K562 (cell line): ENCODE data around the gene RAD51AP1. TPM values are rescaled to one million over a fixed set of nuclear protein-coding genes. Genes with fewer than 3 reads are reported as not detected.

Experiments used
- ATAC-seq: fragments of 200-7000 bp; cut with Tn5 transposase; 3 replicates; pipeline ENCODE4 v1.9.1; 2020; ENCODE audit warnings: moderate library complexity
- BruUV-seq: library from RNA; stranded (reverse); fragments of 400-500 nt; replicated peaks from 2 replicates; lab custom pipeline; 2021; lab: Mats Ljungman, UMichigan
- CTCF ChIA-PET: fragments of 300-600 bp; formaldehyde crosslinking; extraction: SDS; loops from one replicate; lab custom pipeline; 2021; ENCODE audit warnings: low intra/inter-chr PET ratio; lab: Yijun Ruan, JAX
- POLR2A ChIA-PET: fragments of 300-600, 350-650 bp; sonication (Branson Sonifier 250); formaldehyde crosslinking; extraction: SDS; loops from one replicate; lab custom pipeline; 2021; ENCODE audit warnings: antibody characterized with exemption, inconsistent platforms; lab: Yijun Ruan, JAX
- DNase-seq, 4 experiments: peaks; one replicate each; pipeline versions ENCODE4 v3.0.0 to v3.0.0-alpha.2; 2011 to 2018; ENCODE audit warnings: low spot score in 3 of 4, mixed read lengths in 3 of 4; ENCODE audit errors: extremely low read depth in 1 of 4
- FAIRE-seq: peaks from 2 replicates; lab custom pipeline; 2011; peaks lifted over from hg19 to GRCh38; lab: Jason Lieb, UNC
- H2AFZ ChIP-seq: 2 replicates; pipeline ENCODE4 v1.6.0; 2011; ENCODE audit warnings: low read depth, low read length, control low read depth, inconsistent platforms
- H3K27ac ChIP-seq: fragments of 200-600 bp; 3 replicates; pipeline ENCODE4 v1.8.0; 2011; ENCODE audit warnings: low read depth, mild to moderate bottlenecking, control low read depth, inconsistent platforms, low read length, moderate library complexity, mixed read lengths; ENCODE audit errors: extremely low read depth
- H3K27me3 ChIP-seq, 2 experiments: fragments of 300-600 bp in 1 of 2; 2 replicates in 1 of 2; 3 replicates in 1 of 2; pipeline versions ENCODE4 v1.6.0 to v1.8.0; 2011; ENCODE audit warnings: inconsistent platforms in 2 of 2, low read length in 2 of 2, mild to moderate bottlenecking in 1 of 2, mixed read lengths in 1 of 2, moderate library complexity in 1 of 2; ENCODE audit not compliant: control insufficient read depth in 2 of 2, insufficient read depth in 2 of 2
- H3K36me3 ChIP-seq: fragments of 300-600 bp; 3 replicates; pipeline ENCODE4 v1.8.0; 2011; ENCODE audit warnings: mild to moderate bottlenecking, low read length, inconsistent platforms; ENCODE audit not compliant: control insufficient read depth, insufficient read depth
- H3K4me1 ChIP-seq, 2 experiments: fragments of 200-600 bp in 1 of 2; replicated peaks in 1 of 2; 2 replicates in 1 of 2; 3 replicates in 1 of 2; pipeline versions ENCODE4 v1.5.1 to v1.8.0; 2011; ENCODE audit warnings: inconsistent platforms in 2 of 2, low read length in 2 of 2, mild to moderate bottlenecking in 1 of 2, mixed read lengths in 1 of 2, moderate library complexity in 1 of 2; ENCODE audit not compliant: control insufficient read depth in 2 of 2, insufficient read depth in 2 of 2
- H3K4me2 ChIP-seq: 2 replicates; pipeline ENCODE4 v1.6.1; 2011; ENCODE audit warnings: low read length, control low read depth, inconsistent platforms, mixed read lengths; ENCODE audit not compliant: insufficient read depth
- H3K4me3 ChIP-seq: fragments of 200-600 bp; sonication (generic), shearing (Covaris generic); 2 replicates; pipeline ENCODE4 v1.5.1; 2016; ENCODE audit warnings: control low read depth, inconsistent platforms
- H3K79me2 ChIP-seq: fragments of 200-600 bp; 3 replicates; pipeline ENCODE4 v1.8.0; 2011; ENCODE audit warnings: low read length, inconsistent platforms; ENCODE audit not compliant: control insufficient read depth, insufficient read depth
- H3K9ac ChIP-seq, 2 experiments: 2 replicates each; pipeline versions ENCODE4 v1.6.0 to v1.6.1; 2011; ENCODE audit warnings: low read depth in 2 of 2, low read length in 2 of 2, control low read depth in 1 of 2, inconsistent platforms in 1 of 2, mild to moderate bottlenecking in 1 of 2, mixed read lengths in 1 of 2; ENCODE audit not compliant: insufficient read depth in 1 of 2
- H3K9me1 ChIP-seq: one replicate; pipeline ENCODE4 v1.6.0; 2011; ENCODE audit warnings: inconsistent platforms, mild to moderate bottlenecking, low read length, moderate library complexity; ENCODE audit not compliant: control insufficient read depth, insufficient read depth
- H3K9me3 ChIP-seq: replicated peaks from 2 replicates; pipeline ENCODE4 v1.5.1; 2011; ENCODE audit warnings: low read depth, low read length, inconsistent platforms; ENCODE audit not compliant: control insufficient read depth, insufficient read depth
- H4K20me1 ChIP-seq: replicated peaks from 2 replicates; pipeline ENCODE4 v1.6.1; 2011; ENCODE audit warnings: low read length, inconsistent platforms, mixed read lengths; ENCODE audit not compliant: control insufficient read depth, insufficient read depth
- CHD1 ChIP-seq: fragments of 200-600 bp; sonication (generic); IDR thresholded peaks from one replicate; pipeline ENCODE4 v1.6.1; 2012; ENCODE audit warnings: mild to moderate bottlenecking, moderate library complexity, low read length, inconsistent platforms
- CLOCK ChIP-seq: fragments of 250-450 bp; sonication (Bioruptor Pico); IDR thresholded peaks from 2 replicates; pipeline ENCODE4 v1.4.0; 2020; ENCODE audit warnings: mild to moderate bottlenecking, moderate library complexity, borderline replicate concordance
- ETV1 ChIP-seq: fragments of 450-650 bp; conservative IDR thresholded peaks from 2 replicates; pipeline ENCODE4 v1.6.1; 2016; ENCODE audit warnings: missing genetic modification characterization, control low read depth, low read depth, missing compliant biosample characterization
- HMGN3 ChIP-seq: IDR thresholded peaks from 2 replicates; pipeline ENCODE4 v1.6.1; 2011; ENCODE audit warnings: borderline replicate concordance, low read depth, mild to moderate bottlenecking, mixed read lengths, low read length; ENCODE audit not compliant: insufficient read length; ENCODE audit errors: extremely low read depth
- HNRNPH1 ChIP-seq: fragments of 200-400 bp; formaldehyde crosslinking; optimal IDR thresholded peaks from 2 replicates; pipeline ENCODE3; 2017; ENCODE audit warnings: low read depth, mild to moderate bottlenecking, low read length, moderate library complexity
- MEF2D ChIP-seq: conservative IDR thresholded peaks from 2 replicates; pipeline ENCODE4 v1.6.1; 2016; ENCODE audit warnings: low read depth, missing genetic modification characterization, missing compliant biosample characterization
- NEUROD1 ChIP-seq: fragments of 150-350 bp; IDR thresholded peaks from 2 replicates; pipeline ENCODE4 v1.6.1; 2014; ENCODE audit warnings: borderline replicate concordance, low read length, low read depth; ENCODE audit not compliant: partially characterized antibody
- PHF8 ChIP-seq: fragments of 200-600 bp; sonication (generic); IDR thresholded peaks from 2 replicates; pipeline ENCODE4 v1.6.1; 2012; ENCODE audit warnings: mixed run types, mild to moderate bottlenecking, inconsistent platforms, low read length, moderate library complexity, borderline replicate concordance
- POLR2AphosphoS5 ChIP-seq: IDR thresholded peaks from 2 replicates; pipeline ENCODE4 v1.6.1; 2011; ENCODE audit warnings: mild to moderate bottlenecking, low read depth, low read length, moderate library complexity; ENCODE audit not compliant: control insufficient read depth, insufficient read depth
- RBFOX2 ChIP-seq: fragments of 200-400 bp; formaldehyde crosslinking; IDR thresholded peaks from 2 replicates; pipeline ENCODE4 v1.6.1; 2017; ENCODE audit warnings: low read depth, mild to moderate bottlenecking, low read length, moderate library complexity
- SMAD1 ChIP-seq: fragments of 150-350 bp; IDR thresholded peaks from 2 replicates; pipeline ENCODE4 v1.6.1; 2014; ENCODE audit warnings: low read length, low read depth; ENCODE audit not compliant: partially characterized antibody
- TEAD1 ChIP-seq, 2 experiments: fragments of 450-650 bp in 1 of 2; sonication (generic) in 1 of 2; formaldehyde crosslinking; IDR thresholded peaks; 2 replicates each; pipeline versions ENCODE4 v1.4.0 to v1.8.0; 2020 to 2022; ENCODE audit warnings: mild to moderate bottlenecking in 2 of 2, missing genetic modification reagents in 1 of 2
- THAP7 ChIP-seq: fragments of 250-450 bp; sonication (Bioruptor Pico); IDR thresholded peaks from 2 replicates; pipeline ENCODE4 v1.5.0; 2021
- THRA ChIP-seq: fragments of 450-650 bp; IDR thresholded peaks from 2 replicates; pipeline ENCODE4 v1.6.1; 2017; ENCODE audit warnings: mild to moderate bottlenecking, moderate library complexity
- TOE1 ChIP-seq, 2 experiments: fragments of 450-650 bp in 1 of 2; sonication (generic) in 1 of 2; formaldehyde crosslinking in 1 of 2; IDR thresholded peaks; 2 replicates each; pipeline versions ENCODE4 v1.7.1 to v1.8.0; 2016 to 2022; ENCODE audit warnings: borderline replicate concordance in 2 of 2, mild to moderate bottlenecking in 2 of 2, antibody characterized with exemption in 1 of 2, inconsistent platforms in 1 of 2, low read depth in 1 of 2, missing genetic modification reagents in 1 of 2, moderate library complexity in 1 of 2
- ZNF780A ChIP-seq: fragments of 250-450 bp; sonication (Bioruptor Pico); IDR thresholded peaks from 2 replicates; pipeline ENCODE4 v1.5.0; 2021; ENCODE audit warnings: mild to moderate bottlenecking
- WGBS: fragments of 100-300 bp; shearing (Covaris generic); methylation state at CpG from one replicate; pipeline ENCODE4 v1.1.6; 2016; ENCODE audit warnings: low coverage, mixed read lengths; ENCODE audit not compliant: insufficient coverage; ENCODE audit errors: missing lambda C conversion rate; 5-methylcytosine and 5-hydroxymethylcytosine counted together
- in situ Hi-C: fragments of 300-500 bp; cut with MboI; formaldehyde crosslinking; loops from 4 replicates; pipeline ENCODE4 v1.15.0; 2018; ENCODE audit warnings: inconsistent platforms, mixed read lengths
- intact Hi-C: fragments of 100-400 bp; cut with micrococcal nuclease; formaldehyde crosslinking; loops from 2 replicates; pipeline ENCODE4 v1.14.2; 2022
- polyA plus RNA-seq, 8 experiments: library from polyadenylated mRNA; depleted of rRNA in 4 of 8; stranded (reverse) in 5 of 8; unstranded in 3 of 8; fragments of >200 nt; fragmentation: Nextera tagmentation in 2 of 8; fragmentation: Illumina TruSeq in 1 of 8; extraction: Ambion mirVana in 2 of 8; extraction: Trizol in 1 of 8; gene quantifications; 2 replicates each; pipeline versions ENCODE4 v1.2.1 to v1.2.3, GENCODE V29; 2011 to 2014; ENCODE audit warnings: inconsistent platforms in 1 of 8, missing spikeins in 1 of 8
- total RNA-seq, 7 experiments: library from RNA; depleted of rRNA in 6 of 7; stranded (reverse); fragments of >200 nt in 6 of 7; fragmentation: Illumina TruSeq in 2 of 7; extraction: Trizol in 2 of 7; gene quantifications; 2 replicates each; pipeline versions ENCODE4 v1.2.1 to v1.2.3, GENCODE V29; 2011 to 2021; ENCODE audit warnings: low replicate concordance in 1 of 7

Gene RAD51AP1
- total and polyA plus RNA-seq, 9 of the 15 experiments (the other 6 are each of a cell fraction or from before 2014, with no cell fraction given), result 43.8 to 111 (median 89.1) TPM

- Histone ChIP-seq H3K4me1 (peaks cover 7 to 13% of the 10 kb centered on the region in 2 experiments; a peak in 4 of 5 replicates), H4K20me1 (no peaks in the 10 kb centered on the region), H3K27ac (peak within 1 kb of the TSS; percentile 31; the same call in 2 of the 3 replicates), H3K4me2 (peak within 1 kb of the TSS; percentile 64), H3K27me3 (no peaks in the 10 kb centered on the region), H3K9me1 (no peaks in the 10 kb centered on the region), H3K36me3 (peaks cover 22% of the 10 kb centered on the region), H3K9ac (peak within 1 kb of the TSS; percentile 40 to 87; a peak in 3 of 4 replicates), H2AFZ (peak within 1 kb of the TSS; percentile 86), H3K4me3 (no peak within 1 kb of the TSS), H3K79me2 (no peaks in the 10 kb centered on the region), H3K9me3 (no peaks in the 10 kb centered on the region)
- no TSS peak for BruUV-seq
- FAIRE-seq (peak; percentile 89), ATAC-seq (peak; percentile 99), DNase-seq (peak; percentile 77 to 90 (median 82))
- intact Hi-C loops (no loop called here), in situ Hi-C loops (no loop called here)
- CTCF ChIA-PET, result no interaction called here
- POLR2A ChIA-PET, result interaction anchor here (0.6 to 1.5 kb wide), 4 partner anchors 9 to 287 kb away, joined by 3 to 4 read pairs (median 3); no protein-coding TSS in a partner anchor
- 15% methylated on average over 38 of the region's 44 CpGs for WGBS
- TF ChIP-seq HNRNPH1 (no peak), CLOCK (CRISPR knock-in tag) (no peak), SMAD1 (no peak), MEF2D (tag) (no peak), THRA (no peak), TOE1 (IDR thresholded peaks at IDR 0.05; ENCODE audit: borderline replicate concordance) (no peak), TOE1 (CRISPR knock-in tag; IDR thresholded peaks at IDR 0.05; ENCODE audit: borderline replicate concordance, low read depth) (no peak), THAP7 (CRISPR knock-in tag) (no peak), TEAD1 (CRISPR knock-in tag; IDR thresholded peaks at IDR 0.05) (no peak), PHF8 (no peak; the same call in 1 of the 2 replicates), HMGN3 (peak; percentile 58), NEUROD1 (no peak), ZNF780A (no peak), CHD1 (no peak), POLR2AphosphoS5 (0 out of 2 replicates have a peak, but pooled peaks have one; percentile 24), RBFOX2 (peak; percentile 63), ETV1 (peak; percentile 59)
These were observed 23.5 kb downstream of the RAD51AP1 start, which contains the start of gene DYRK4 for GRCh38 chr12:4562034-4562657. TSS of gene DYRK4 (plus strand) at chr12:4562208. CDS start at chr12:4562246, 38 bp downstream.
